Fibroblast of the aortic adventitia (primary cell): Measurements from ENCODE around the gene MEFV. TPM values are rescaled to one million over a fixed set of nuclear protein-coding genes. Genes with fewer than 3 reads are reported as not detected.

Experiments
- DNase-seq: peaks from one replicate; pipeline ENCODE4 v3.0.0-alpha.2; 2010; ENCODE audit warnings: low read depth
- H3K4me3 ChIP-seq: 2 replicates; pipeline ENCODE4 v1.5.1; 2011; ENCODE audit warnings: low read depth, mild to moderate bottlenecking, control low read depth, low read length, moderate library complexity
- CTCF ChIP-seq: IDR thresholded peaks from 2 replicates; pipeline ENCODE4 v1.5.1; 2011; ENCODE audit warnings: mild to moderate bottlenecking, low read length, control low read depth, inconsistent platforms; ENCODE audit not compliant: insufficient read depth
- total RNA-seq: library from RNA; depleted of rRNA; stranded (reverse); fragments of >200 nt; gene quantifications from 2 replicates; pipeline ENCODE4 v1.2.3, GENCODE V29; 2012; ENCODE audit warnings: low replicate concordance

The MEFV gene
- total RNA-seq, 1 donor = under 0.01 TPM

- peak; percentile 96 for DNase-seq
- TF ChIP-seq CTCF = peak; percentile 35
- peak overlapping the region; percentile 81 for H3K4me3 ChIP-seq
Observed at GRCh38 chr16:3264137-3265036, 8.0 kb upstream of the MEFV start.

GRCh38 chr16:3262517-3262916 lies 6.1 kb upstream of the MEFV start:
- DNase-seq = no peak
- no peak overlapping the region for H3K4me3 ChIP-seq
- TF ChIP-seq CTCF = no peak

- H3K4me3 ChIP-seq = no peak overlapping the region
- no peak for DNase-seq
- TF ChIP-seq CTCF = no peak
Observed at GRCh38 chr16:3259836-3260235, 3.4 kb upstream of the MEFV start.

- no peak for TF ChIP-seq CTCF
- no peak overlapping the region for H3K4me3 ChIP-seq
- DNase-seq = peak; percentile 16
Observed at GRCh38 chr16:3256866-3257465, 533 bp upstream of the MEFV start.

GRCh38 chr16:3254309-3254708 lies 2.1 kb downstream of the MEFV start:
- no peak overlapping the region for H3K4me3 ChIP-seq
- DNase-seq = no peak
- no peak for TF ChIP-seq CTCF

GRCh38 chr16:3252967-3253366 lies 3.5 kb downstream of the MEFV start:
- no peak for DNase-seq
- no peak for TF ChIP-seq CTCF
- no peak overlapping the region for H3K4me3 ChIP-seq
